ENCODE measurements around the gene UBAC2. TPM values are rescaled to one million over a fixed set of nuclear protein-coding genes. Genes with fewer than 3 reads are reported as not detected.

The UBAC2 gene
- total RNA-seq, 1 donor from 2014 or later, result 87.7 TPM

DNA sequence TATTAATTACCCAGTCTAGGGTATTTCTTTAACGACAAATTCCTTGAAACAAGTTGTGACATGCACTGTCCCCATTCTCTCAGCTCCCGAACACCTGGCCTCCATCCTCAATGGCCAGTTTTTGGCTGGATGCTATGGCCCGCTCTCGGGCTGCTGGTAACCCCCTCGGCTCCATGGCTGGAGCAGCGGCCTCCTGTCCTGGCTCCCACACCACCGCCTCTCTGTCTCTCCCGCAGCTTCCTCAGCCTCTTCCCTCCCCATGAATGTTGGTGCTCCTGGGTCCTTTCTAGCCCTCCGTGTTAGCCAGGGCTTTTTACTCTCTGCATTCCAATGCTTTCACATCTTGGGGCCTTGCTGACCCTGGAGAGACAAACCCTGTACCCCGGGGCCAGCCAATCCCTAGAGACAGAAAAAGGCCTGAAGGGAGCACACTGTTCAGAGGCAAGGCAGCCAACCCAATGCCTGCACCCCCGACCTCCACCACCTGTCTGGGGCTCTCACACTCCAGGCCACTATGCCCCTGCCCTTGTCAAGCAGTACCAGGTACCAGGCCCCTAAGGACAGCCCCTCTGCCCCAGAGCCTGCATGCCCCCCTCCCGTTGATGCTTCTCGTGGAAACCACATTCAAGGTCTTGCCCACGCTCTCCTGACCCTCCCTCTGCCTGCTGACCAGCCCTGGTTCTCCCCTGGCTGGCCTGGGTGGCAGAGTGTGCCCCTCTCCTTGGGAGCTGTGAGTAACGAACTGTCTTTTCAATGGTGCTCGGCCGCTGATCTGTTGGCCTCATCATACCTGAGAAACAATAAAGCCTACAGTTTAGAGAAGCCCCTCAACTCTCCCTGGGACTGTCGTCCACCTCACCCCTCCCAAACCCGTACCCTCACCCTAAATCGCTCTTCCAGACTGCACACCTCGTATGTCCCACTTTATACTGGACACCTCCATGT lies 193.4 kb downstream of the UBAC2 start:
- no peaks in the 10 kb centered on the region for H3K79me2 ChIP-seq (ENCODE audit: low read depth)
- no peaks in the 10 kb centered on the region for H3K9me3 Mint-ChIP-seq
- peaks cover 16% of the 10 kb centered on the region for H3K27me3 Mint-ChIP-seq (ENCODE audit: insufficient read depth, low read depth)
- H3K4me2 ChIP-seq, result no peak overlapping the region
- H3K36me3 Mint-ChIP-seq, result peaks cover 2% of the 10 kb centered on the region
- H3K9me3 ChIP-seq (ENCODE audit: low read depth), result no peaks in the 10 kb centered on the region
- peak overlapping the region; percentile 36 for H3K4me3 Mint-ChIP-seq
- H3K4me1 ChIP-seq, result no peaks in the 10 kb centered on the region
- no peaks in the 10 kb centered on the region for H3K4me1 Mint-ChIP-seq
- H4K20me1 ChIP-seq (ENCODE audit: low read depth), result no peaks in the 10 kb centered on the region
- no peaks in the 10 kb centered on the region for H3K36me3 ChIP-seq
- DNase-seq (ENCODE audit: low spot score), result no peak
- TF ChIP-seq EZH2 (IDR thresholded peaks at IDR 0.05) (no peak), EZH2phosphoT487 (IDR thresholded peaks at IDR 0.05) (no peak)
- TF ChIP-seq, protein P1, sequence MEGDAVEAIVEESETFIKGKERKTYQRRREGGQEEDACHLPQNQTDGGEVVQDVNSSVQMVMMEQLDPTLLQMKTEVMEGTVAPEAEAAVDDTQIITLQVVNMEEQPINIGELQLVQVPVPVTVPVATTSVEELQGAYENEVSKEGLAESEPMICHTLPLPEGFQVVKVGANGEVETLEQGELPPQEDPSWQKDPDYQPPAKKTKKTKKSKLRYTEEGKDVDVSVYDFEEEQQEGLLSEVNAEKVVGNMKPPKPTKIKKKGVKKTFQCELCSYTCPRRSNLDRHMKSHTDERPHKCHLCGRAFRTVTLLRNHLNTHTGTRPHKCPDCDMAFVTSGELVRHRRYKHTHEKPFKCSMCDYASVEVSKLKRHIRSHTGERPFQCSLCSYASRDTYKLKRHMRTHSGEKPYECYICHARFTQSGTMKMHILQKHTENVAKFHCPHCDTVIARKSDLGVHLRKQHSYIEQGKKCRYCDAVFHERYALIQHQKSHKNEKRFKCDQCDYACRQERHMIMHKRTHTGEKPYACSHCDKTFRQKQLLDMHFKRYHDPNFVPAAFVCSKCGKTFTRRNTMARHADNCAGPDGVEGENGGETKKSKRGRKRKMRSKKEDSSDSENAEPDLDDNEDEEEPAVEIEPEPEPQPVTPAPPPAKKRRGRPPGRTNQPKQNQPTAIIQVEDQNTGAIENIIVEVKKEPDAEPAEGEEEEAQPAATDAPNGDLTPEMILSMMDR (IDR thresholded peaks at IDR 0.05), result no peak
- no peaks in the 10 kb centered on the region for H3F3A ChIP-seq (ENCODE audit: low read depth)
- H3K27me3 ChIP-seq, result no peaks in the 10 kb centered on the region
- H3K27ac Mint-ChIP-seq, result no peak overlapping the region
- H3K4me3 ChIP-seq, result no peak overlapping the region
- H3K27ac ChIP-seq, result no peak overlapping the region
- no peak overlapping the region for H3K9ac ChIP-seq
- H2AFZ ChIP-seq (replicated peaks), result no peak overlapping the region

DNA sequence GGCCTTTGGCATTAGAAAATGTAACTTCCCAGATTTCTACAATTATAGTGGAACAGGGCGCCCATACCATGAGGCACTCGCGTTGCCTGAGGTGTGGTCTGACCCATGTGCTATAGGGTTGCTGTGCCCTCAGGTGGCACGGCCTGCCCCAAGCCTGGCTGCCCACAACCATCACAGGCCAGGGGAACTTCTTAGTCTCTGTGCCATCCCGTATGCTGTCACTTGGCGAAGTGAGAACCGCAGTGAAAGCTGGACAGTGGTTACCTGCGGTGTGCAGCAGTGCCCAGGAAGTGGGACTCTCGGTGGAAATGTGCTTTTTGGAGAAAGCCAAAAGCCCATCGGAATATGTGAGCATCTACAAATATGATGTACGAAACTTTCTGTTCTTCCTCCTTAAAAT lies 194.8 kb downstream of the UBAC2 start:
- H3K9me3 ChIP-seq (ENCODE audit: low read depth), result no peaks in the 10 kb centered on the region
- no peak overlapping the region for H3K4me3 Mint-ChIP-seq
- no peaks in the 10 kb centered on the region for H3K4me1 Mint-ChIP-seq
- no peaks in the 10 kb centered on the region for H3K4me1 ChIP-seq
- no peak overlapping the region for H3K27ac Mint-ChIP-seq
- H3K4me2 ChIP-seq, result no peak overlapping the region
- no peak overlapping the region for H3K9ac ChIP-seq
- H4K20me1 ChIP-seq (ENCODE audit: low read depth), result no peaks in the 10 kb centered on the region
- H3K27me3 ChIP-seq, result no peaks in the 10 kb centered on the region
- no peak overlapping the region for H2AFZ ChIP-seq (replicated peaks)
- H3K36me3 Mint-ChIP-seq, result peaks cover 2% of the 10 kb centered on the region
- H3K4me3 ChIP-seq, result no peak overlapping the region
- no peaks in the 10 kb centered on the region for H3K79me2 ChIP-seq (ENCODE audit: low read depth)
- TF ChIP-seq, protein P1 (IDR thresholded peaks at IDR 0.05), result no peak
- TF ChIP-seq EZH2phosphoT487 (IDR thresholded peaks at IDR 0.05) (no peak), EZH2 (IDR thresholded peaks at IDR 0.05) (no peak)
- no peaks in the 10 kb centered on the region for H3K36me3 ChIP-seq
- peaks cover 18% of the 10 kb centered on the region for H3K27me3 Mint-ChIP-seq (ENCODE audit: insufficient read depth, low read depth)
- no peaks in the 10 kb centered on the region for H3K9me3 Mint-ChIP-seq
- no peaks in the 10 kb centered on the region for H3F3A ChIP-seq (ENCODE audit: low read depth)
- DNase-seq (ENCODE audit: low spot score), result no peak
- no peak overlapping the region for H3K27ac ChIP-seq

DNA sequence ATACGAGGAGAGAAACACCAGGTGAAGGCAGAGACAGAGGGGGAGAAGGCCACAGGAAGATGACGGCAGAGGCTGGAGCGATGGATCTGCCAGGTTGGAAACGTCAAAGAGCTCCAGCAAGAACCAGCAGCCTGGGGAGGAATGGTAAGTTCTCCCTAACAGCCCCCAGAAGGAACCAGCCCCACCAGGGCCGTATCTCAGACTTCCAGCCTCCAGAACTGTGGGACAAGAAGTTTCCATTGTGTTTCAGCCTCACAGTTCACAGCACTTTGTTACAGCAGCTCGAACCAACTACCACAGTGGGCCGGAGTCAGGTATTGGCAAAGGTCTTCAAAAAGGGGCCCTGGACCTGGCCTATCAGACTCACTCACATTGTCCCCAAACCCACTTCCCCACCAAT lies 195.8 kb downstream of the UBAC2 start:
- H3K4me1 ChIP-seq, result no peaks in the 10 kb centered on the region
- no peak for TF ChIP-seq EZH2phosphoT487 (IDR thresholded peaks at IDR 0.05)
- no peak for TF ChIP-seq EZH2 (IDR thresholded peaks at IDR 0.05)
- TF ChIP-seq, protein P1 (IDR thresholded peaks at IDR 0.05), result no peak
- no peak overlapping the region for H3K27ac ChIP-seq

More for the DNA sequence above, 195.8 kb downstream of the UBAC2 start:
- no peak overlapping the region for H3K9ac ChIP-seq
- H3K9me3 ChIP-seq (ENCODE audit: low read depth), result no peaks in the 10 kb centered on the region
- Mint-ChIP-seq H3K9me3 (no peaks in the 10 kb centered on the region), H3K27me3 (ENCODE audit: insufficient read depth, low read depth) (peaks cover 18% of the 10 kb centered on the region), H3K4me1 (no peaks in the 10 kb centered on the region), H3K4me3 (no peak overlapping the region), H3K27ac (no peak overlapping the region), H3K36me3 (no peaks in the 10 kb centered on the region)
- H3K27me3 ChIP-seq, result no peaks in the 10 kb centered on the region
- H2AFZ ChIP-seq (replicated peaks), result no peak overlapping the region
- DNase-seq (ENCODE audit: low spot score), result no peak
- H3K36me3 ChIP-seq, result no peaks in the 10 kb centered on the region
- no peak overlapping the region for H3K4me2 ChIP-seq
- no peaks in the 10 kb centered on the region for H3K79me2 ChIP-seq (ENCODE audit: low read depth)
- no peak overlapping the region for H3K4me3 ChIP-seq
- no peaks in the 10 kb centered on the region for H3F3A ChIP-seq (ENCODE audit: low read depth)
- H4K20me1 ChIP-seq (ENCODE audit: low read depth), result no peaks in the 10 kb centered on the region

Measured in neural progenitor cell (in vitro differentiated cells).